ENCODE data around the gene AIP. TPM values are rescaled to one million over a fixed set of nuclear protein-coding genes. Genes with fewer than 3 reads are reported as not detected.

The AIP gene
- total and polyA plus RNA-seq, 8 donors, result 20.2 to 45.8 (median 25.6) TPM

GRCh38 chr11:67495234-67496005 lies 12.6 kb downstream of the AIP start:
- H3K27ac ChIP-seq, result no peak overlapping the region
- 89 to 95% methylated on average over 15 to 16 of the region's 16 CpGs for WGBS, 2 donors
- TF ChIP-seq CTCF (IDR thresholded peaks at IDR 0.05), result no peak
- H3K27me3 ChIP-seq, result no peaks in the 10 kb centered on the region
- H3K4me3 ChIP-seq, result no peak overlapping the region
- peak in 1 of 6 donors; percentile 69 for DNase-seq
- no peaks in the 10 kb centered on the region for H3K4me1 ChIP-seq
- no peaks in the 10 kb centered on the region for H3K9me3 ChIP-seq
- no peak for ATAC-seq
- peaks cover 0 to 10% (median 0%) of the 10 kb centered on the region in 3 donors for H3K36me3 ChIP-seq
- intact Hi-C loops (cut with DNase I), result loop anchor here in 1 of 3 donors (10.0 kb wide), 1 partner anchor 61 kb away; the partner anchor contains the start of gene PTPRCAP
- no peak for FAIRE-seq

DNA sequence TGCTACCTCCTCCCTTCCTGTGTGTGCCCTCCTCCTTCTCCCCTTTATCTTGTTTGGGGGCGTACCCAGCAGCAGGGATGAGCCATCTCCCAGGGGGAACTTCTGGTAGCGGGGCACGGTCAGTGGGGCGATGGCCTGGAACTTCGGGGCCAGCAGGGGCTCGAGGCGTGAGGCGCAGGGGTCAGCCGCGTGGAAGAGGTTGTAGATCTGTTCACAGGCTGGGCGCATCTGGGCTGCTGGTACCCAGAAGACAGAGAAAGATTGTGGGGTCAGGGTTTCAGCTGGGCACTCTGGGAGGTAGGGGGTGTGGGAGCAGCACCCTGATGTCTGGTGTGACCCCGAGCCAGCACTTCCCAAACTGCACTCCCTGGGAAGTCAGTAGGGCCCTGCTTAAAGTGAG lies 13.3 kb downstream of the AIP start:
- Histone ChIP-seq H3K27me3 (no peaks in the 10 kb centered on the region), H3K4me1 (no peaks in the 10 kb centered on the region), H3K36me3 (peaks cover 0 to 7% (median 0%) of the 10 kb centered on the region in 3 donors), H3K9me3 (no peaks in the 10 kb centered on the region), H3K4me3 (no peak overlapping the region), H3K27ac (no peak overlapping the region)
- ATAC-seq (no peak), DNase-seq (peak in 1 of 6 donors; percentile 49), FAIRE-seq (no peak)
- 93 to 94% methylated on average over 12 of the region's 12 CpGs for WGBS, 2 donors
- intact Hi-C loops (cut with DNase I), result loop anchor here in 1 of 3 donors (10.0 kb wide), 1 partner anchor 61 kb away; the partner anchor contains the start of gene PTPRCAP
- no peak for TF ChIP-seq CTCF (IDR thresholded peaks at IDR 0.05)

GRCh38 chr11:67497656-67498291 lies 14.9 kb downstream of the AIP start:
- peak in 1 of 6 donors; percentile 68 for DNase-seq
- no peaks in the 10 kb centered on the region for H3K36me3 ChIP-seq
- no peak for FAIRE-seq
- no peaks in the 10 kb centered on the region for H3K4me1 ChIP-seq
- no peaks in the 10 kb centered on the region for H3K27me3 ChIP-seq
- H3K9me3 ChIP-seq, result no peaks in the 10 kb centered on the region
- WGBS, 2 donors, result 95 to 96% methylated on average over 20 to 21 of the region's 21 CpGs
- ATAC-seq, result no peak
- H3K27ac ChIP-seq, result no peak overlapping the region
- H3K4me3 ChIP-seq, result no peak overlapping the region
- intact Hi-C loops (cut with DNase I), result loop anchor here in 1 of 3 donors (10.0 kb wide), 1 partner anchor 63 kb away; the partner anchor contains the start of gene PTPRCAP
- no peak for TF ChIP-seq CTCF (IDR thresholded peaks at IDR 0.05)

DNA sequence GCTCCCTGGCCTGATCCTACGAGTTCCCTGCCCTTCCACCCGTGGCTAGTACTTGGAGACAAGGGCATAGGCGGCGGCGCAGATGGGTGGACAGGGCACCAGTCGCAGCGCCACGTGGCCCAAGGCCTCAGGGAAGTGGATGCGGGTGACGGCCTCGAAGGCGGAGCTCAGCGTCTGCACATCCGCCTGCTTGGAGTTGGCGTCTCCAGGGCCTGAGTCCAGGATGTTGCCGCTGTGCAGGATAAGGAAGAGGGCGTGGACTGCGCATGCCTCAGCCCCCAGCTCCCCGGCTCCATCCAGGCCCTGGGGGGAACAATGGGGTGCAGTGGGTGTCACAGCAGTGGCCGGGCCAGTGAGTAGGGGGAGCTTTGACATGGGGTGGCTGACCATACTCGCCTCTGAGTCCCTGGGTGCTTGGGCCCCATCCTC lies 15.7 kb downstream of the AIP start:
- Histone ChIP-seq H3K36me3 (no peaks in the 10 kb centered on the region), H3K27ac (no peak overlapping the region), H3K4me3 (no peak overlapping the region), H3K27me3 (no peaks in the 10 kb centered on the region), H3K9me3 (no peaks in the 10 kb centered on the region), H3K4me1 (peaks cover 0 to under 1% (median 0%) of the 10 kb centered on the region in 3 donors)
- intact Hi-C loops (cut with DNase I), result loop anchor here in 1 of 3 donors (10.0 kb wide), 1 partner anchor 64 kb away; the partner anchor contains the start of gene PTPRCAP
- no peak for ATAC-seq
- TF ChIP-seq CTCF (IDR thresholded peaks at IDR 0.05), result no peak
- DNase-seq, result peak in 1 of 6 donors; percentile 70
- WGBS, 2 donors, result 91 to 94% methylated on average over 20 to 21 of the region's 21 CpGs
- no peak for FAIRE-seq

Measured in pancreas (tissue), 10 donors.